NCI-H82 treated with DMSO at 0.1 percent for 48 hours (cell line): ENCODE measurements around the gene KRTAP1-4.
"Not testable (repeated sequence)": the region's sequence is repeated elsewhere in the genome, so short reads cannot be mapped to it uniquely, and the experiment has no call there.

Experiments used
- DNase-seq: peaks from one replicate; lab custom pipeline; 2025; ENCODE audit not compliant: unreplicated experiment; lab: John Stamatoyannopoulos, UW

Gene KRTAP1-4

GRCh38 chr17:41009301-41009760, 20.7 kb downstream of the KRTAP1-4 start:
- no peak for DNase-seq

- DNase-seq, result no peak
These were observed 21.2 kb downstream of the KRTAP1-4 start, which contains the start of gene KRTAP3-1 for GRCh38 chr17:41008811-41009210. TSS of gene KRTAP3-1 (minus strand) at chr17:41009128. CDS start at chr17:41009074, 54 bp downstream.

DNA sequence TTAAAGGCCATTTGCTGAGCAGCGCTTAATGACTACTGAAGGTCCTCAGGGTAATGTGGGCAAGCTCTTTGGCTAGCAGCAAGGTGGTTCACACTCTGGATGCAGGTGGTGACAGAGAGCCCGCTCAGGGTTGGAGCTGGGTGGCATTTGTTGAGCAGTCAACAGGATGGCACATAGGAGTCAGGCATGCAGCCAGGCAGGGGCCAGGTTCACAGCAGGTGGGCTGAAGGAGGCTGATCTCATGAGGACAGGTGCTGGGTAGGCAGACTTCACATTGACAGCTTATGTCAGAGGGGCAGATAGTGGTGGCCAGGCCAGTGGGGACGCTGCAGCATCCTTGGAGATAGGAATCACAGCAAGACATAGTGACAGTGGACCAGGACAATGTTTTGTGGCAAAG, 25.6 kb downstream of the KRTAP1-4 start:
- no peak for DNase-seq

DNA sequence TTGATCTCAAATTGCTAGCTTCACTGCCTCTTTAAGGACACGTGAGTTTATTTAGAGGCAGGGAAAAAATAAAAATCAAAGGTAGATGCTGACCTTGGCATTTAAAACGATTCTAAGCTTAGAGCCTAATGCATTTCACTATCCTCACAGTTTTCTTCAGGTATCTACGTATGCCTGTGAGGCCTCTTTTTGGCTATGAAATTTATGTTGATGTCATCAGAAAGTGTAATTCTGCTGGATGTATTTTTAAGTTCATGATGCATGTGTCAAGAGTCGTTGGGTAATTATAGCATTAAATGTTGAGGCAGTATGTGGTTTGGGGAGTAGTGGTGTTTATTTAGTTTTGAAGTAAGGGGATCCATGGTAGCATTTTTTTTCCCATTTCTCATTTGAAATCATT, 26.1 kb downstream of the KRTAP1-4 start:
- DNase-seq, result no peak

DNA sequence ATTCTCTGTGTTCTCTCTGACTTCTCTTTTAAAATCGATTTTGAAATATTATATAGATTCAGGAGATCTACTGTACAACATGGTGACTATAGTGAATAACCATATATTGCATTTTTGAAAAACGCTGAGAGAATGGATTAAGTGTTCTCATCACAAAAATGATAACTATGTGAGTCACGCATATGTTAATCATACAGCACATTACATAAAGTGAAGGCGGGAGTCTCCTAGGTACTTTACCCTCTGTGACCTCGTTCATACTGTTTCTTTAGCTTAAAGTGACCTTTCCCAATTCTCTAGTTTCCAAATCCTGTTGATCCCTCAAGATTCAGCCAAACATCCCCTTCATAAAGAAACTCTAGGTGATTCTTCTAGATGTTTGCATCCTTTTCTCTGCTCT, 27.2 kb downstream of the KRTAP1-4 start:
- DNase-seq, result no peak

GRCh38 chr17:41001795-41002194, 28.2 kb downstream of the KRTAP1-4 start:
- DNase-seq, result no peak

- not testable (repeated sequence) for DNase-seq
These were observed 30.4 kb downstream of the KRTAP1-4 start, which contains the start of gene KRTAP3-2 for GRCh38 chr17:40999563-40999962. TSS of gene KRTAP3-2 (minus strand) at chr17:40999906. CDS start at chr17:40999853, 53 bp downstream.

DNA sequence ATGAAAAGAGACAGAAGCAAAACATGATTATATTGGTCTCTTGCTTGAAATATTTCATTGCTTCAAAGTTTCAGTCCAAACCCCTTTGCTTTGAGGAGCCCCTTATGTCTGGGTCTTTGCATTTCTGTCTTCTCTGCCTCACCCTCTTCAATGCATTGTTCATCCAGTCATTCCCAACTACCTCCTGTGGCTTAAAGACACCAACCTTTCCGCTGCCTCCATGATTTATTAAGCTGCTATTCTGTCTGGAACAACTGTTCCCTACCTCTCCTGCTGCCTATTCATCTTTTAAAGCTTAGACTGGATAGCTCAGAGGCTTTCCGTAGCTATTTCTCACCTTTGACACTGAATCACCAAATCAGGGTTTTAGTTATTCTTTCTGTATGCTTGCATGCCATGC, 32.6 kb downstream of the KRTAP1-4 start:
- no peak for DNase-seq

DNA sequence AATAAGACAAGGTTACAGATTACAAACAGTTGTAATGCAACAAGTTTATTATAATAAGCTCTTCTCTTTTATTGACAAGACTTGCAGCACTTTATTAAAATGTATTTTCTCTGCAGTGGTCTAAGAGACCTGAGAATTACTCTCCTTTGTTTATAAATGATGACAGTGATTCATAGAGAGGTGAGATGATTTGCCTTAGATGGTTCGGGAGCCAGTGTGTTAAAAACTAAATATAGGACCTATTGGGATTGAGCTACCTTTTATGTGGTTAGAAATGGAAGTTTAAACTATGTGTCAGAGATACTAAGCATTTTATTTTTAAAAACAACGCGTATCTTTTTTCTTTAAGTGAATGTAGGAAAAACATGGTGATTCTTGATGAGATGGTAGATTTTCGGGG, 33.2 kb downstream of the KRTAP1-4 start:
- no peak for DNase-seq

GRCh38 chr17:40995116-40995515, 34.9 kb downstream of the KRTAP1-4 start:
- no peak for DNase-seq

DNA sequence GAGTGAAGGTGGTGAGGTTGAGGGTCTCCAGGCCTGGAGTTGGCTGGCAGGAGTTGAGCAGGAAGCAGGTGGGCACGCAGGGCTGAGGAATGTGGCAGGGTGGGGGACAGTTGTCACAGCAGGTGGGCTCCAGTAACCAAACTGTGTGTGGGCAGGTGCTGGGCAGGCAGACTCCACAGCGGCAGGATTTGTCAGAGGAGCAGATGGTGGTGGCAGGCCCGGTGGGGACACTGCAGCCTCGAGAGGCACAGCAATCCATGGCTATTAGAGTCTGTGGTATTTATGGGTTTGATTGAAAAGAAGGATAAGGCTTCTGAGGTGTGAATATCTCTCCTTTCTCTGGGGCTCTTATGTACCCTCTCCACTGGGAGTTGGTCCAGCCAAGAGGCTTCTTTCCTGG, 36.2 kb downstream of the KRTAP1-4 start, which contains the start of gene KRTAP3-3:
KRTAP3-3 (minus strand) TSS at position 326 of the 400 bp plus-strand sequence; CDS start at position 259, 67 bp downstream.
- no peak for DNase-seq

GRCh38 chr17:40993084-40993483, 36.9 kb downstream of the KRTAP1-4 start:
- DNase-seq, result no peak

GRCh38 chr17:40992666-40993065, 37.3 kb downstream of the KRTAP1-4 start:
- DNase-seq, result no peak

- DNase-seq, result no peak
These were observed 43.1 kb downstream of the KRTAP1-4 start for GRCh38 chr17:40986920-40987319.

DNA sequence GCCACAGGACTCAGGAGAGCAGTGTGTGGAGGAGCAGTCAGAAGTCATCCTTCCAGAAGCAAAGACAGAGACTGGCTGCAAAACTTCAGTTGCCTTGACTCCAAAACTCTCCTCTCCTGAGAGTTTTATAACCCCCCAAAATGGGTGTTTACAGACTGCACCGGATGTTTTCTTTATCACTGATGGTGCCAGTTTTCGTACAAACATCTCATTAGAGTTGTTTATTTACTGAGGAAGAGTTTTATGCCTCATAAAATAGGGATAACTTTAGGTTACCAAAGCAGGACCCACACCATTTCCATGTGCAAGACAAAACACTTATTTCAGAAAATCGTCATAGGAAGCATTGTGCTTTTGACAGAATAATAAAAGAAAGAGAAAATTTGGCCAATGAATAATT, 45.8 kb downstream of the KRTAP1-4 start, which contains the start of gene KRT40:
KRT40 (minus strand) TSS at position 101 of the 400 bp plus-strand sequence; CDS start at position 48, 53 bp downstream.
- DNase-seq, result no peak

GRCh38 chr17:40981115-40981514, 48.9 kb downstream of the KRTAP1-4 start:
- no peak for DNase-seq

DNA sequence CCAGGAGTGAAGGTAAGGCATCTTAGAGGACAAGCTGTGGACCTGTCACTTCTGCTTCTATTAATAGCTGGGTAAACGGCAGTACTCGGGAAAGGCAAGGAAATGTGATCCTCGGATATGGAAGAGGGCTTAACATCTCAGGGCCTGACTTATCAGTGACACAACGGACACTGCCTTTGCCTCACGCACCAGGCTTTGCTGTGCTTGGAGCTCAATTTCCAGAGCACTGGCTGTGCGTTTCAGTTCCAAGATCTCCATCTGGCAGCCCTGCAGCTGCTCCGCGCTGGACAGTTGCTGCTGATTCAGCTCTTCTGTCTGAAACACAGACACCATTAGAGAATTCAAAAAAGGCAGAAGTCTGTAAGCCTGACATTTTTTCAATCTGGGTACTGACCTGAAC, 49.4 kb downstream of the KRTAP1-4 start:
- DNase-seq, result no peak

DNA sequence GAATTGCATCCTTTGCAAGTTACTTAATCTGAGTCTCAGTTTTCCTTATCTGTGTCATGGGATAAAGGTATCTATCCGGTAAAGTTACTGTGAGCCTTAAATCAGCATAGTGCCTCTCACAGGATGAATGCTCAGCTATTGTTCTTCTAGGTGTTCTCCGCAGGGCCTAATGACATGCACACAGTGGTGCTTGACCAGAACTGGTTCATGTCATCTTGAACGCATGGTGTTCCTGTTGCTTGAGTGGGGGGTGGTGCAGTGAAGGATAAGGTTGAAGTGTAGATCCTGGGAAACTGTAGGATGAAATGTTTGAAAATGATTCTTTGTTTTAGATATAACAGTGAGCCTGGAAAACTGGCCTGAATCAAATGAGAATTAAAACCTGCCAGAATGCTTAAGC, 49.9 kb downstream of the KRTAP1-4 start:
- DNase-seq, result no peak
